GM13977 (cell line): ENCODE results near the gene PTPRU.

ENCODE experiments used
- DNase-seq: peaks from one replicate; pipeline ENCODE4 v3.0.0; 2012; ENCODE audit warnings: low spot score
- CTCF ChIP-seq: IDR thresholded peaks from 2 replicates; pipeline ENCODE4 v1.5.1; 2012; ENCODE audit warnings: mild to moderate bottlenecking, control low read depth; ENCODE audit not compliant: insufficient read depth; ENCODE audit errors: extremely low read depth, missing control alignments
- in situ Hi-C: fragments of 300-500 bp; cut with MboI; formaldehyde crosslinking; loops from one replicate; pipeline ENCODE4 v1.12.0; 2022; ENCODE audit warnings: low sequenced_read_pairs, low pct_unique_long_range_greater_than_20kb, mixed read lengths, inconsistent platforms; ENCODE audit not compliant: unreplicated experiment

PTPRU gene

GRCh38 chr1:29320156-29320940, 84.0 kb downstream of the PTPRU start:
- in situ Hi-C loops: no loop called here
- no peak for DNase-seq
- no peak for TF ChIP-seq CTCF

GRCh38 chr1:29321176-29321575, 84.9 kb downstream of the PTPRU start:
- in situ Hi-C loops: no loop called here
- TF ChIP-seq CTCF: no peak
- no peak for DNase-seq

GRCh38 chr1:29322147-29322694, 85.9 kb downstream of the PTPRU start:
- TF ChIP-seq CTCF: no peak
- DNase-seq: no peak
- in situ Hi-C loops: no loop called here

GRCh38 chr1:29322861-29323585, 86.7 kb downstream of the PTPRU start:
- TF ChIP-seq CTCF: no peak
- in situ Hi-C loops: no loop called here

GRCh38 chr1:29323636-29324035, 87.3 kb downstream of the PTPRU start:
- in situ Hi-C loops: no loop called here
- no peak for DNase-seq
- TF ChIP-seq CTCF: no peak

More at GRCh38 chr1:29322861-29323585, 86.7 kb downstream of the PTPRU start:
- no peak for DNase-seq

- DNase-seq: no peak
- in situ Hi-C loops: no loop called here
- TF ChIP-seq CTCF: no peak
Observed at GRCh38 chr1:29324202-29324601, 87.9 kb downstream of the PTPRU start.
